ENCODE measurements around the gene LRCH1.
"Not testable (repeated sequence)": the region's sequence is repeated elsewhere in the genome, so short reads cannot be mapped to it uniquely, and the experiment has no call there.

- not testable (repeated sequence) for TF ChIP-seq CTCF, POLR2A (IDR thresholded peaks at IDR 0.05)
These were observed 217.0 kb downstream of the LRCH1 start for GRCh38 chr13:46769925-46770324.
